Amniotic stem cell (primary cell): ENCODE data around the gene ROGDI.

Experiments
- DNase-seq: peaks from one replicate; lab custom pipeline; 2025; lab: John Stamatoyannopoulos, UW

ROGDI gene

DNA sequence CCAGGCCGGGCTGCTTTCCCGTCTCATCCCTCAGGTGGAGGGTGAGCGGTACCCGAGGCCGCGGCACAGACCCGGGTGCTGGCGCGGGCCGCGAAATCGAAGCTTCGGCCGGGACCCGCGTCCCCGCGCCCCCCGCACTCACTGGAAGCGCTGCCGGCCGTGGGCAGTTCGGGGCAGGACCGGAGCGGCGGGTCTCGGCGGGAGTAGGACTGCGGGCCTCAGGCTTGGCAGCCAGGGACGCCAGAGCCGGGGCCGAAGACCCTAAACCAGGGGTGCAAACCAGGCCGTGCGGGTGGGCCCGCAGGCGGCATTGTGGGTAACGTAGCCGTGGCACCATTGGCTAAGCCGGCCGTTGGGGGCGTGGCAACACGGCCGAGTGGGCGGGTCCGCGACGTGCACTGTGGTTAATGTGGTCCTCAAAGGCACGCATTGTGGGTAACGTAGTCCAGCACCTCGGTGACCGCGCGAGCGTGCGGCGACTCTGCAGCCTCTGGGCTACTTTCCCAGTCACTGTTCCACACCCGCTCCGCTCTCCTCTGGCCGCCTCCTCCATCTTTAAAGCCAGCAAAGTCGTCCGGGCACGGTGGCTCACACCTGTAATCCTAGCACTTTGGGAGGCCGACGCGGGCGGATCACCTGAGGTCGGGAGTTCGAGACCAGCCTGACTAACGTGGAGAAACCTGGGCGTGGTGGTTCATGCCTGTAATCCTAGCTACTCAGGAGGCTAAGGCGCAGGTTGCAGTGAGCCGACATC, 35.4 kb downstream of the ROGDI start, which contains the start of gene ZNF500:
TSS of gene ZNF500 (minus strand) at position 288 of the 754 bp plus-strand sequence. CDS start 1,184 bp downstream, outside the sequence.
- DNase-seq: peak; percentile 97

- DNase-seq: no peak
Measured at GRCh38 chr16:4765511-4766474, 36.6 kb downstream of the ROGDI start.

- no peak for DNase-seq
Measured at GRCh38 chr16:4763791-4764190, 38.6 kb downstream of the ROGDI start.

DNA sequence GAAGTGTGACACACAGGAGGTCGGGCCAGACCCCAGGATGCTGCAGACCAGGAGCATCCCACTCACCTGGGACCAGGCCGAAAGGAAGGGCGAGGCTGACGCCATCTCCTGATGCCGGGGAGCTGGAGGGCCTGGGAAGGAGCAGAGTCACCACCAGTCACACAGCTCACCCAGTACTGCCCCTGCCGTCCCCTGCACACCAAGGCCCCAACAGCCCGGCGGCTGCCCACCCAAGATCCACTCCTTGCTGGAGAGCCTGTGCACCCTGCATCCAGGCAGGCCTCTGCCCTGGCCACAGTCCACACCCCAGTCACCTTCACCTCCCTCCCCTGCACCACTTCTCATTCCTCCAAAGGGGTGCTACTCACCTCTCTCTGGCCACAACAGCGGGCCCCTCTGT, 40.2 kb downstream of the ROGDI start:
- DNase-seq: no peak

GRCh38 chr16:4760221-4760910, 42.1 kb downstream of the ROGDI start:
- DNase-seq: no peak

- no peak for DNase-seq
Measured at GRCh38 chr16:4755687-4756086, 46.7 kb downstream of the ROGDI start.

DNA sequence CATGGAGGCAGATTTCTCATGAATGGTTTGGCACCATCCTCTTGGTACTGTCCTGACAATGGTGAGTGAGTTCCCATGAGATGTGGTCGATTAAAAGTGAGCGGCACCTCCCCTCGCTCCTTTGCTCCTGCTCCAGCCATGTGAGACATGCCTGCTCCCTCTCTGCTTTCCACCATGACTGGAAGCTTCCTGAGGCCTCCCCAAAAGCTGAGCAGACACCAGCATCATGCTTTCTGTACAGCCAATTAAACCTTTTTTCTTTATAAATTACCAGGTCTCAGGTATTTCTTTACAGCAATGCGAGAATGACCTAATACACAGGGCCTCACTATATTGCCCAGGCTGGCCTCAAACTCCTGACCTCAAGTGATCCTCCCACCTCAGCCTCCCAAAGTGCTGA, 47.6 kb downstream of the ROGDI start:
- DNase-seq: no peak

GRCh38 chr16:4753227-4753626, 49.2 kb downstream of the ROGDI start:
- no peak for DNase-seq

GRCh38 chr16:4752351-4753100, 49.9 kb downstream of the ROGDI start:
- DNase-seq: no peak

DNA sequence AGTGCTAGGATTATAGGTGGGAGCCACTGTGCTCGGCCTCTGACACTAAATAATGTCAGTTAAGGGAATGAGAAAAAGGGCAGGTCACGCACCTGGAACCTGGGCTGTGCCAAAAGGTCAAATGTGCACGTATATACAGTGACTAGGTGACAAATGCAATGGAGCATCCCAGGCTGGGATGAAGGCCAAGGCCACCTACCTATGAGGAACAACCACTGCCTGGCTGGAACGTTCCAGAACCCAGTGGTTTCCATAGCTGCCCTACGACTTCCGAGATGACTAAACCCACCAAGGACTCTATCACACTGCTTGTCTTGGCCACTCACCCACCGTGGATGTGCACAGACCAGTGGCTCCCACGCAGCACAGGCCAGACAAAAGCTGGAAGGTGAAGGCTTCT, 51.5 kb downstream of the ROGDI start:
- no peak for DNase-seq

DNA sequence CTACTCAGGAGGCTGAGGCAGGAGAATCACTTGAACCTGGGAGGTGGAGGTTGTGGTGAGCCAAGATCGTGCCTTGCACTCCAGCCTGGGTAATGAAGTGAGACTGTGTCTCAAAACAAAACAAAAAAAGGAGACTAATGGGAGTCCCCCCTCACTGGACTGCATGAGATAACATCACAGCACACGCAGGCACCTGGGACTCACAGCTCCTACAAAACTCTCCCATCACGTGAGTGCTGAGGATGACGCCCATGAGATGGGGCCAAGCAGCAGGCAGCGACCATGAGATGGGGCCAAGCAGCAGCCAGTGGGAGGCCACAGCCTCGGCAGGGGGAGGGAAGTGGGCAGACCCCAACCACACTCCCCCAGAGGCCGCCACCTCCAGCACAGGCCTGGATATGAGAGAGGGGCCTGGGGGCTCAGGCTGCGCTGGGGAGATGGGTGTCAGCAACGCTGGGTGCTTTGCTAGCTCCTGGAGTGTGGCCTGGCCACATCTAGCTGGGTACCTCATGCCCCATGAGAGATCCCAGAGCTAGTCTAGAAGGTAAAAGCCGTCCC, 52.7 kb downstream of the ROGDI start:
- no peak for DNase-seq

DNA sequence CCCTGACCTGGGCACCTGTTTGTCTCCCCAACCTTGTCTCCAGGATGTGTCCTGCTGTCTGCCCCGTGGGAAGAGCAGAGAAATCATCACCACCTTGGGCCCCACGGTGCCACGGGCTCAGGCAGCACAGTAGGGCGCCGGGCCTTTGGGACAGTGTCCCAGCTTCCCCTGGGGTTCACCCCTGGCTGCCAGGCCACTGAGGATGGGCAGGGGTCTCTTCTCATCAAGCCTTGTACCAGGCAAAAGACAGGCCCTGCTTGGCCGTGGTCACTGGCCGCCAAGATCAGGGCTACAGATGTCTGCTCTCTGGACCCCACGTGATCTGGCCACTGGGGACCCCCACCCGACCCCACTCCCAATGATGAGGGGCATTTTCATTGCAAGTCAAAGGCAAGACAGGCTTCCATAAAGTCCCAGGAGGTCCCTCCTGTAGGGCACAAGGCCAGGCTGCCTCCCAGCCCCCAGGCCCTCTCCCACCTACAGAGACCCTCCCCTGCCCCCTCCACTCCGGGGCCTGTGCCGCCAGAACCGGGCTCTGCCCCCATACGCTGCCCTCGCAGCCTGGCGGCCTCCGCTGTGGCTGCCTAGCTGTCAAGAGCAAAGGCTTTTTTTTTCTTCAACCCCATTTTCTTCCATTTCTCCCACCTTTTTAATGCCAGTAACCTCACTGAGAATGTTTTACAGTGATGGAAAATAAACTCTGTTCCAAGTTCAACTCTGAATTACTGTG, 53.6 kb downstream of the ROGDI start:
- DNase-seq: no peak

DNA sequence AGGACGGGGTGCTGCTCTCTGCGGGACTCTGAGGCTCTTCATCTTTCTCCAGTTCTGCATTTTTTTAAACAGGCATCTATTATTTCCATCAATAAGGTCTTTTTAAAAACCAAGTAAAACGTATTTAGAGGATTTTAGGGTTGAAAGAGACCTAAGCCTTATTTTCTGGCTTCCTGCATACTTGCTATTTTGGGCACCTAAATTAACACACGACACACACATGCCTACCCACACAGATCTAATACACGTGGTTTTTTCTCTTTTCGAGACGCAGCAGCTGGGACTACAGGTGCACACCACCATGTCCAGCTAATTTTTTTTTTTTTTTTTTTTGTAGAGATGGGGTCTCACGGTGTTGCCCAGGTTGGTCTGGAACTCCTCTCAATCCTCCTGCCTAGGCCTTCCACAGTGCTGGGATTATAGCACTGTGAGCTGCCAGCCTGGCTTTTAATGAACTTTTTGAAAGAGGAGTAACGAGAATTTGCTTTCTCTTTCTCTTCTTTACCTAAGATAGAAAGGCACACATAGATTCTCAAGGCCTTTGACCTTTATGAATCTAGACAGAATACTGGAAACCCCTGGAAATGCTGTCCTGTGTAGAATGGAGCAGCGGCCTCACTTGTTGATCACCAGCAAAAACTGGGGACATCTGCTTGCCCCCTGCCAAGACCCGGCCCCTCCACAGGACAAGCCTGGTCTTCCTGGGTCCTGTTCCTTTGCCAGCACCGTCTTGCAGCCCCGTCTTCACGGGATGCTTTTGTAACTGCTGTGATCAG, 54.3 kb downstream of the ROGDI start:
- no peak for DNase-seq

DNA sequence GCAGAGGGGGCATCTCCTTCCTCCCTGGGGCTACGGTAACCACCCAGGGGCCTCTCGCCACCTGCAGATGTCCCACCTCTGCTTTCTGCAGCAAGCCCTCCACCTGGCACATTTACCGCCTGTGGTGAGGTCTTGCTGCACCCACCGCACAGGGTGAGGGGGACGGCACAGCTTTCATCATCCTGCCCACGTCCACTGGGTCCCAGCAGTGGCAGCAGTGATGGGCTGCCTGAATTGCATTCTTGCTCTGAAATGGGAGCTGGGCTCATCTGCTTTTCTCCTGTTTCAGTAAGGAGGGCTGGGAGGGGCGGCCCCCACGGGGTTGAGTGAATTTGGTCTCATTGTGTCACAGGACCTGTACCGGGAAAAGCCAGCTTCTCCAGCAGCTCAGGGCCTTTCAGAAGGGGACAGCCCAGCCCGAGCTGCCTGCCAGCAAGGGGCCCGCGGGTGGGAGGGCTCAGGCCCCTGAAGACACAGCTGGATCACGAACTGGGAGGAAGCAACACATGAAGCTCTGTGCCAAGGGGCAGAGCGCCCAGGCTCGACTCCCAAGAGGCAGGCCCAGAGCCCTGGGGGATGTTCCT, 55.4 kb downstream of the ROGDI start:
- no peak for DNase-seq
